GM21447 (cell line): Measurements from ENCODE around the gene HMOX2.

Experiments used
- ATAC-seq: cut with Tn5 transposase; IDR thresholded peaks from one replicate; pipeline ENCODE4 v1.9.1; 2021; ENCODE audit not compliant: unreplicated experiment

Gene HMOX2

DNA sequence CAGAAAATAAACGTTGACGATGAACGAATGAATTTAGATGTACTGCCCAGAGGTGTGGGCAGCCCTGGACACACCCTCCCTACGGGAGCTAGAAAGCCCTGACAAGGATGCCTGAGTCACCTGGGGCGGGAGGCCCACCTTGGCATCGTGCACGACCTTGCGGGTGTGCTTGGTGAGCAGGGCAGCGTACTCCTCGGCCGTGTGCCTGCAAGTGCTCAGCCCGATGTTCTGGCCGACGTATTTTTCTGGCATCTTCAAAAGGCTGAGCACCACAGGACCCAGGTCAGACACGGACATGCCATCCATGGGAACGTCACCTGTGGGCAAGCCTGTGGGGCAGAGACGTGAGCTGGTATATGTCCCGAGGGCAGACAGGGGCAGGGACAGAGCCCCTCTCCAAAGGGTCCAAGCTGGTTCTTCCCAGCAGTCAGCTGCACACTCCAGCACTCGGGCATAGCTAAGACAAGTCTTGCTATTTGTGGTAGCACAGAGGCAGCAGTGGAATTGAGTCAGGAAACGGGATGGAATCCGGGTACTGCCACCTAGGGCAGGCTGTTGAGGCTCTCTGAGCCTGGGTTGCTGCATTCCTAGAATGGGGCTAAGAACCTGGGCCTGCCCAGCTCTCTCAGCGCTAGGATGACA, 12.6 kb upstream of the HMOX2 start:
- no peak for ATAC-seq

DNA sequence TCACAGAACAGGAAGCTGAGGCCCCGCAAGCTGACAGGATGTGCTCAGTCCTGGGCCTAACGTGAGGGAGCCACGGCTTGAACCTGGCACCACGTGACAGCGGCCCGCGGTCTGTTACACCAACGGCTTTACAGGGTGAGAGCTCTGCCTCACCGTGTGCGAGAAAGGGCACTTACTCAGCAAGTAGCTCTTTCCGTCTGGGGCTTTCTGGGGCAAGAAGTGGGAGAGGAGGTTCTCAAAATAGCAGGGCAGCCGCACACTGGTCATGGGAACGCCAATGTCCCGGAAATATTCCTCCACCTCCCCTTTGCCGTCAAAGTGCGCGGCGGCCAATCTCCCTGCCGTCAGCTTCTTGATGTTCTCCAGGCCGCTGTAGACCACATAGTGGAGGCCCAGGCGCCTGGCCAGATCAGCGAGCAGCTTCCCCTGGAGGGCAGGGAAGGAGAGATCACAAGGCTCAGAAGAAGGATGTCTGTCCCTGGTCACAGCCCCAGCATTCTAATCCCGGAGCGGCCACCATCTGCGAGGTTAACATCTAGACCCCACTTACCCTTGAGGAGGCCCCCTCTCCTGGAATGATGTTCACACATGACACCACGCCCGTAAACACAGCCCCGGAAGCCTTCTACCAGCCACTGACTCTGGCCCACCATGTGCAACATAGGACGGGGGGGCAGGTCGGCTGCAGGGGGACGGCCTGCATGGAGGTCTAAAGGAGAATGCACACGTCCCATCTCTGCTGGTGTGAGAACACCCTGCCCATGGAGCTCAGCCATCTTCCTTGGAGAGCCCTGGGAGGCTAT, 10.0 kb upstream of the HMOX2 start:
- no peak for ATAC-seq

DNA sequence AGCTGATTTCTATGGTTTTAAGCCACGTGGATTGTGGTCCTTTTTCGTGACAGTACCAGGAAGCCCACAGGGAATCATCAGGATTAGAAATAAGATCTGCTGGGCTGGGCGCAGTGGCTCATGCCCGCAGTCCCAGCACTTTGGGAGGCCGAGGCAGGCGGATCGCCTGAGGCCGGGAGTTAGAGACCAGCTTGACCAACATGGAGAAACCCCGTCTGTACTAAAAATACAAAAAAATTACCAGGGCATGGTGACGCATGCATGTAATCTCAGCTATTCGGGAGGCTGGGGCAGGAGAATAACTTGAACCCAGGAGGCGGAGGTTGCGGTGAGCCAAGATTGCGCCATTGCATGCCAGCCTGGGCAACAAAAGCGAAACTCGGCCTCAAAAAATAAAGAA, 8.3 kb upstream of the HMOX2 start:
- no peak for ATAC-seq

DNA sequence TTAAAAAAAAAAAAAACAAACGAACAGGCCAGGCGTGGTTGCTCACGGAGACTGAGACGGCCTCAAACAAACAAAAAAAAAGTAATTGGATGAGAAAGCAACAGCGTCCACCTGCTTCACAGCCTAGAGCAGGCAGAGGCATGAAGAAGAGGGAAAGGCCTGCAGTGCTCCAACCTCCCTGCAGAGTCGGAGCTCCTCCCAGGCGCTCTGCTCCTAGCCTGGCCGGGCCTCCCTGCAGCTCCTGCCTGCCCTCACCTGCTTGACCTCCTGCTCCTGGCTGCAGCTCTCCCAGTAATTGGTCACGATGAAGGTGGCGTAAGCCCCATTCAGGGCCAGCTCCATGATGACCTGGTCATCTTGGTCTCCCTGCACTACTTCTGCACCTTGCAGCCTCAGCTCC, 7.2 kb upstream of the HMOX2 start:
- no peak for ATAC-seq

DNA sequence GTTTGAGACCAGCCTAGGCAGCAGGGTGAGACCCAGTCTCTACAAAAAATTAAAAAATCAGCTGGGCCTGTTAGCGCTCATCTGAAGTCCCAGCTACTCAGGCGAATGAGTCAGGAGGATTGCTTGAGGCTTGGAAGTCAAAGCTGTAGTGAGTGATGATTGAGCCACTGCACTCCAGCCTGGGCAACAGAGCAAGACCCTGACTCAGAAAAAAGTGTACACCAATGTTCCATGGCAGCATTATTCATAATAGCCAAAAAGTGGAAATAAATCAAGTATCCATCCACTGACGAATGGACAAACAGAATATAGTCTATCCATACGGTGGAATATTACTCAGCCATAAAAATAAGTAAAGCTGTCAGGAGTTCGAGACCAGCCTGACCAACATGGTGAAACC, 4.3 kb upstream of the HMOX2 start:
- ATAC-seq, result no peak

DNA sequence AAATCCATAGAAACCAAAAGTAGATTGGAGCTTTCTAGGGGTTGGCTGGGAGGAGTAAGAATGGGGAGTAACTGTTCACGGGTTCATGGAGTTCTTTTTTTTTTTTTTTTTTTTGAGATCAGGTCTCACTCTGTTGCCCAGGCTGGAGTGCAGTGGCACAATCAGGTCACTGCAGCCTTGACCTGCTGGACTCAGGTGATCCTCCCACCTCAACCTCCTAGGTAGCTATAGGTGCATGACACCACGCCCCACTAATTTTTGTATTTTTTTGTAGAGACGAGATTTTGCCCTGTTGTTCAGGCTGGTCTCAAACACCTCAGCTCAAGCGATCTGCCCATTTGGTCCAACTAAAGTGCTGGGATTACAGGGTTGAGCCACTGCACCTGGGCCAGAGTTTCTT, 3.3 kb upstream of the HMOX2 start:
- no peak for ATAC-seq

DNA sequence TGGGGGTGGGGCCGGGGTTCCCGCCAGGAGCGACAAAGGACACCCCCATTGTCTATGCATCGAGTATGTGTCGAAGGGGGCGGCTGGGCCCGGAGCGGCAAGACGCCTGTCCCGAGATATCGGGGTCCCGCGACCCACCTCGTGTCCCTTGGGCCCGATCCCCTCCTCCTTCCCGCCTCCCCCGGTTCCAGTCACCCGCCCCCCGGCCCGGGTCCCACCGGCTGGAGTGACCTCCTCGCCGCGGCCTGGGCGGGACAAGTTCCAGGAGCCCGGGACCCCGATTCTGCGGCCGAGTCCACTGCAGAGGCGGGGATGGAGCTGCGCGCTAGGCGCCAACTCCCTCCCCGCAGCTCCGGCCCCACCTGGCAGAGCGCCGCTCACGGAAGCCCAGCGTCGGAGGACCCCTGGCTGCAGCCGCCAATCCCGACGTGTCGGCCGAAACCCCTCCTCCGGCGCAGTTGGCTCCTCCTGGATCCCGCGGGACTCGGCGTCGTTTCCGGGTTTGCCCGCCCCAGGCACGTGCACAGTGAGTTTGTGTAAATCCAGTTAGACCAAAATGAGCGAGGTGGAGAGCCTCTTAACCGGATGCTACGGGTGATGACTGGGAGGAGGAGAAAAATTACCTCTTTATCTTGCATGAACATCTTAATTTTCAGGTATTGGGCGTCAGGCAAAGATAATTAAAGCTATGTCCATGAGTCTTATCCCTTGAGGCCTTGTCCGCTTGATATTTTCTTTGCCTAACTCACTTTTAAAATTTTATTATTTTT, 1.8 kb upstream of the HMOX2 start, which contains the start of gene NMRAL1:
Gene NMRAL1, minus strand, starts transcription at position 434 of the 770 bp plus-strand sequence. CDS start 493 bp downstream, outside the sequence.
- ATAC-seq, result peak; percentile 51

DNA sequence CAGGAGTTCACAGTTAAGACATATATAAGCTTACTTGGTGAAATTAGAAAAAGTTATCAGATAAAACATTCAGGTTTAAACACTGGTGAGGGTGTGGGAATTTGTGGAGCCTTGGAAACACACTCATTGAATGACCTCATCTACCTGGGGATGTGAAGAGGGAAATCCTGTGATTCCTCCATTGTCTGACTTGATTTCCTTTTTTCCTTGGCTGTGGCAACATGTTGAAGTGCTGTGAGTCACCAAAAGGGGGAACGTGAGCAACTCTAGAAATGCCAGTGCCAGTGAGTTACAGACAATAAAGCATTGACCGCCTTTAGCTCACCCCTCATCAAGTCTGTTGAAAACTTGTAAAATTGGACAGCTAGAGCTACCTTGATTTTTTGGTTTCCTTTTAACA, 1.8 kb downstream of the HMOX2 start:
- no peak for ATAC-seq

DNA sequence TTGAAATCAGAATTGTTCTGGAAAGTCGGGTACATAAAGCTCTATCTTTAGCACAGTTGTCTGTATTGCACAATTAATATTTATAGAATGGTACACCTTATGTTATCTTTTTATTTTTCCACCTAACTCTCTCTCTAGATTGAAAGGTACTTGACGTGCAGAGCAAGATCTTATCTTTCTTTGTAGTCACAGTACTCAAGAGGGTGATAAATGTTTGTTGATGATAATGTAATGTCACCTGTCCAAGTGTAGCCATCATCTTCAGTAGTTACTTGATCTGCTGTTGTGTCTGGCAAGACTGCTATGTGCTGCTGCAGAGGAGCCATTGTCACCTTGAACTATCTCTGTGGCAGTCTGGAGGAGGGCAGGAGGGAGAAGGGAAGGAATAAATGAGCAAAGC, 5.3 kb downstream of the HMOX2 start:
- ATAC-seq, result no peak

DNA sequence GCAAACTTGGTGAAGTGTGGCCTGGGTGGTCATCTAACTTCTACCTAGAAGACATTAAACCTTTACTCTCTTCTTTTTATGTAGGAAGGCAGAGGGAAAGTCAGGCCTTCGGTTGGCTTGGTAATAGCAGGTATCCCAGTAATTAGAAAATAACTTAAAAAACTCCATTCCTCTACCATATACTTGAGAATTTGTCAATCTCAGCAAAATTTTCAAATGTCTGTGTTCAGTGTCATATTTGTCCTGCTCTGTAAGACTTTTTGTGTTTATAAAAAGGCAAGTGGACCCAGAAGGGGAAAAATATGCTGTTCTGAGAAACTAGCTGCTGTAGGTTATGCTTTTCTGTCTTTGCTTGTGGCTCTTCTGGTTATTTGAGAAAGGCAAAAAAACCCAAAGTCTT, 5.8 kb downstream of the HMOX2 start:
- ATAC-seq, result no peak

DNA sequence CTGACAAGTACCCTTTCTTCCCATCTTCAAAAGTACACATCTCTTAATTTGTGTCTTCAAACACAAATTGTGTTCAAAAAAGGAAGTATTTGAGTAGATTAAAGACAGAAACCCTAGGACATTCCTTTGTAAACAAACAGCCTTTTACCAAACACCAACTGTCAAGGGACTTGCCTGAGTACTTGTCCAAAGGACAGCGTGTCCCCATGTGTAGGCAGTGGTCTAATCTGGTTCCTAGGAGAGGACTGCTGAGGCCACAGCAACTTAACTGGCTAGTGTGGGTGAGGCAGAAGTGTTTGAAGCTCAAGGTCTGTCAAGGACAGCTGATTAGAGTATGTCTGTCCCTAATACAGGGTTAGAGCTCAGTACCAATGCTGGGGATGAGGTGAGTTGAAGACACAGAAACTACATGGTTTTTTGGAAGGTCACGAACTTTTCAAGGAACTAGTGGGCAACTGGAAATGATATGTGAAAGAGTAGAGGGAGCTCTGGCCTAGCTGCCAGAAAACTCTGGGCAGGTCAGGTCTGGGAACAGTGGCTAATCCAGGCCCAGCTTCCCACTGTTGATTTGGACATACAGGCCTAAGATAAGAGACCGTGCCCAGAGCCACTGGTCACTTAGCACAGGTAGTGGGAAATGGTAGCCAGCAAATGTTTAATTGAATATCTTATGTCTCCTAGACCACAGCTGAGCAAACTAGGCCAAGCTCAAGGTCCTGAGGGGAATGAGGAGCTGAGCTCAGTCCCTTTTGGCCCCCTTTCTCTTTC, 10.1 kb downstream of the HMOX2 start:
- ATAC-seq, result no peak

DNA sequence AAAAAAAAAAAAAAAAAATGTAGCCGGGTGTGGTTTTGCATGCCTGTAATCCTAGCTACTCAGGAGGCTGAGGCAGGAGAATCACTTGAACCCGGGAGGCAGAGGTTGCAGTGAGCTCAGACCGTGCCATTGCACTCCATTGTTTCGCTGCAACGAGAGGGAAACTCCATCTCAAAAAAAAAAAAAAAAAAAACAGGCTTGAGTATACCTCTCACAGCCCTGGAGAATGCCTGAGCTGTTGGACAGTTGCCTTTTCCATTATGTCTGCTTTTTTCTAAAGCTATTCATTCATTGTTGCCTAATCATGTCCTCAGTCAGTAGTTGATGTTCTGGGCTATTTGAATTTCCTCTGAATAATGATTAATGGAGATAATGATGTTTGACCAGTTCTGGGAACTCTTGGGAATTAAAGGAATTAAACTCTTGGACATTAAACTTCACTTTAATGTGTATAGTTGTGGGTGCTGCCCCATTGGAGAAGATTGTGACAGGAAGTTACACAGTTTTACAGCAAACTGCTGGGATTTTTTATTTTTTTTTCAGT, 11.8 kb downstream of the HMOX2 start:
- no peak for ATAC-seq

DNA sequence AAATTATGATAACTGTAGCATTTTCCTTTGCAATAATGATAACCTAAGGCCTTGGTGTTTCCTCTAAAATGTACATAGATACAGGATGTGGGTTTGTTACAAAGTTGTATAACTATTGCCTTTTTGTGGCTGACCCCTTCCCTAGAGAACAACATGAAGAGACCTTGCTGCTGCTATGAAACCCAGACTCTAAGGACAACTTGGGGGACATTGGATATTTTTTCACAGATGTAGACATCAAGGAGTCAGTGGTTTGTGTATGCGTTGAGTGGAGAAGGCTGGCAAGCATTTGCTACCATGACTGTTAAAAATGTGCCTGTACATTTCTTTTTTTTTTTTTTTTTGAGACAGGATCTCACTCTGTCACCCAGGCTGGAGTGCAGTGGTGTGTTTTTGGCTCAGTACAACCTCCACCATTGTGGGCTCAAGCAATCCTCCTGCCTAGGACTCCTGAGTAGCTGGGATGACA, 12.3 kb downstream of the HMOX2 start:
- no peak for ATAC-seq

DNA sequence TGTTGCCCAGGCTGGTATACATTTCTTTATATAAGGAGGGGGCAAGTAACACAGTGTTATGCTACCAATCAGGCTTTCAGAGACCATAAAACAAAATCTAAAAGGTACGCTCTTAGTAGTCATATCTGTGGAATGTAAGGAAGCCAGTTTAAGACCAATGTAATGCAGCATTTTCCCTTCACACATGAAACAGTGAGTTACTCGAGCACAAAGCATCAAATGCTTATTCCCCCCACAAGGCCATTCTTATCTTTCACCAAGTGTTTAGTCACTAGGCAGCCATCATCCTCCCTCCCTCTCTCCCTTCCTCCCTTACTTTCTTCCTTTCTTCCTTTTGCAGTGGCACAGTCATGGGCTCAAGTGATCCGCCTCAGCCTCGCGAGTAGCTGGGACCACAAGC, 12.8 kb downstream of the HMOX2 start:
- ATAC-seq, result no peak

DNA sequence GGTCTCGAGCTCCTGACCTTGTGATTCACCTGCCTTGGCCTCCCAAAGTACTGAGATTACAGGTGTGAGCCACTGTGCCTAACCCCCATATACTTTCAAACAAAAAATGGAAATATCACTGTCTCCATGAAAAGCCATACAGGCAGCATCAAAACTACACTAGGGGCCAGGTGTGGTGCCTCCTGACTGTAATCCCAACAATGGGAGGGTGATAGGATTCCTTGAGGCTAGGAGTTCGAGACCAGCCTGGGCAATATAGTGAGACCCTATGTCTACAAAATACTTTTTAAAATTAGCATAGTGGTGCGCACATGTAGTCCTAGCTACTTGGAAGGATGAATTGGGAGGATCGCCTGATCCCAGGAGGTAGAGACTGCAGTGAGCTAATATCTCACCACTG, 15.7 kb downstream of the HMOX2 start:
- ATAC-seq, result no peak

DNA sequence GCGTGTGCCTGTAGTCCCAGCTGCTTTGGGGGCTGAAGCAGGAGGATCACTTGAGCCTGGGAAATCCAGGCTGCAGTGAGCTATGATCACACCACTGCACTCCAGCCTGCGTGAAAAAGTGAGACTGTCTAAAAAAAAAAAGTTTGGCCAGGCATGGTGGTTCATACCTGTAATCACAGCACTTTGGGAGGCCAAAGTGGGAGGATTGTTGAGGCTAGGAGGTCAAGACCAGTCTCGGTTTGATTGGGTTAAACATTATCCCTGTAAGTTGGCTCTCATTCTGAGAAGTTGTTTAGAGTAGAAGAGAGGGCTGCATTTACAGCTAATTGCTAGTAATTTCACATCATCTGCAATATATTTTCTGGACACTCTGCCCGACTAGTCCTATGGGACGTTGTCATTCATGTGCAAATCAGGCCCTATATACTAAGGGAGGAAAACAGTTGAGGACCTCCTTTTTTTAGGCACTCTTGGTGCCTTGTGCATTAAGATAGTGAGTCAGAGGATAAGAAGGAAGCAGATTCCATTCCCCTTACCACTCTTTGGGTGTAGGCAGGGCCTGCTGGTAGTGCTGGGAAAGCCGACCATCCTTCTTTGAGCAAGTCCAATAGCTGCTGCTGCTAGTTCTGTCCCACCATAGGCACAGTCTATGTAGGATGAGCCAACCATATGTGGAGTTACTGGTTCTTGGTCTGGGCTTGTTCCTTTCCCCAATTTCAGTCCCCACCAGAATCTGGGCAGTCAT, 18.7 kb downstream of the HMOX2 start:
- ATAC-seq, result no peak

DNA sequence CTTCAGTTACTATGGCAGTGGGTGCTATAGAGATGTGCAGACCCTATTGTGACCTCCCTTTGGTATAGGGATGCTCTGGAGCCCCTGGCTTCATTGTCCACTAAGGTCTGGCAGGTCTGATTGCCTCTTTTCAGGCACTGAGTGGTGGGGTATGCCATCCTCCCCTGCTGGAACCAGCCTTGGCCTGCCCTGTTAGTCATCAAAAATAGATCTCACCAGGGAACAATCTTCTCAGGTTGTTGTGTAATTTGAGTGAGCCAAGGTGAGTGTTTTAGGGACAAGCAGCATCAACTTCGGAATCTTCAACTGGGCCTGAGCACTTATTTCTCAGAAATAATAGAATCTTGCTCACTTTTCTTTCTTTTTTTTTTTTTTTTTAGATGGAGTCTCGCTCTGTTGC, 19.6 kb downstream of the HMOX2 start:
- ATAC-seq, result no peak

DNA sequence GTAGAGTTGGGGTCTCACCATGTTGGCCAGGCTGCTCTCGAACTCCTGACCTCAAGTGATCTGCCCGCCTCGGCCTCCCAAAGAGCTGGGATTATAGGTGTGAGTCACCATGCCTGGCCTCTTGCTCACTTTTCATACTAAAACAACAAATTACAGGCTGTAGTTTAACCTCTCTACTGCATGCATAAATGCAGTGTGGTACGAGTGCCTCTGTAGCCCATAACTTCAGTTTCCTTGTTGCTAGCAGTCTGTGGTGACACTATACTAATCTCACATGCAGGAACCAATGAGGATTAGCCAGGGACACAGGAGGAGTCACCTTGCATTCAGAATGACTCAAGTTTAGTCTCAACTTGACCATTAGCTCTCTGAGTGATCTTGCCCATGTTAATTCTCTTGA, 20.1 kb downstream of the HMOX2 start:
- no peak for ATAC-seq

DNA sequence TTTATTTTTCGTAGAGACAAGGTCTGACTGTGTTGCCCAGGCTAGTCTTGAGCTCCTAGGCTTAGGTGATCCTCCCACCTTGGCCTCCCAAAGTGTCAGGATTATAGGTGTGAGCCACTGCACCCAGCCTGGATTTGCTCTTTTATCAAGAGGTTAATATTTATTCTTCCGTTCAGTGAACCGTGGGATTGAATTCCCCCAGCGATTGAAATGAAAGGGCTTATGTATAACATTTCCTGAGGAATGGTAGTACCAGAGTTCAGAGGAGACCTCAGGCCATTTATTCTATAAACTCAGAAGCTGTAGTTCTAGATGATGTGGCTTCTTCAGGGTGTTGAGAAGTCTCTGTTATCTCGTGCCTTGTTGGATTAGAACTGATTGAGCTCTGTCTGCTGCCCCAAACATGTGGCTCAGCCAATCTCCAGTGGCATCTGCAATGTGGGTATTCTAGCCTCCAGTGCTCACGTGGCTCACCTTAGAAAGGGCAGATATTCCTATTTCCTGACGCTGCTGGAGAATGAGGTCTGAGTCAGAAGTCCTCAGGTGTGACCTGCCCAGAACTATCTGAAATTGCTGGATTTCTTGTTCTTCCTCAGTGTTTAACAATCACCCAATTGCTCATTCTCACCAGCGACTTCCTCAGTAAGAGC, 22.5 kb downstream of the HMOX2 start:
- ATAC-seq, result no peak

DNA sequence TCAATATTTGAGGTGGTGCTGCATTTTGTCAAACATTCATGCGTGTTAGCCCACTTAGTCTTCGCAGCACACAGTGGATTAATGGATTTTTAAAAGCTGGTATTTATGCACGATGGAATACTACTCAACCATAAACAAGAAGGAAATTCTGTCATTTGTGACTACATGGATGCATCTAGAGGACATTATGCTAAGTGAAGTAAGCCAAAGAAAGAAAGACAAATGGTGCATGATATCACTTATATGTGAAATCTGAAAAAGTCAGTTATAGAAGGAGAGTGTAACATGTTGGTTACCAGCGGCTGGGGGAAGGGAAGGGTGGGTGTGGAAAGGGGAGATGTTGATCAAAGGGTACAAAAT, 23.0 kb downstream of the HMOX2 start:
- ATAC-seq, result no peak
